GM12875 (cell line): Measurements from ENCODE around the gene OGFR.

Experiments used
- H3K4me3 ChIP-seq: one replicate; pipeline ENCODE4 v1.5.1; 2011; ENCODE audit warnings: low read depth, low read length, control low read depth
- CTCF ChIP-seq: IDR thresholded peaks from 2 replicates; pipeline ENCODE4 v1.5.1; 2011; ENCODE audit warnings: low read depth, mild to moderate bottlenecking, control low read depth, inconsistent platforms, low read length, moderate library complexity, borderline replicate concordance; ENCODE audit not compliant: insufficient read depth

OGFR gene

GRCh38 chr20:62777528-62777830 lies 27.2 kb upstream of the OGFR start:
- TF ChIP-seq CTCF = no peak
- no peak overlapping the region for H3K4me3 ChIP-seq

- H3K4me3 ChIP-seq = no peak overlapping the region
- no peak for TF ChIP-seq CTCF
Measured at GRCh38 chr20:62778058-62778457, 26.6 kb upstream of the OGFR start.

GRCh38 chr20:62778601-62779416 lies 25.8 kb upstream of the OGFR start:
- TF ChIP-seq CTCF = no peak
- no peak overlapping the region for H3K4me3 ChIP-seq

- no peak overlapping the region for H3K4me3 ChIP-seq
- TF ChIP-seq CTCF = no peak
Measured at GRCh38 chr20:62779417-62779685, 25.3 kb upstream of the OGFR start.

- no peak overlapping the region for H3K4me3 ChIP-seq
- TF ChIP-seq CTCF = no peak
Measured at GRCh38 chr20:62780204-62780603, 24.4 kb upstream of the OGFR start.

GRCh38 chr20:62780696-62781095 lies 23.9 kb upstream of the OGFR start:
- TF ChIP-seq CTCF = no peak
- no peak overlapping the region for H3K4me3 ChIP-seq

GRCh38 chr20:62782149-62782892 lies 22.3 kb upstream of the OGFR start:
- H3K4me3 ChIP-seq = no peak overlapping the region
- TF ChIP-seq CTCF = no peak
